Measurements from ENCODE around the gene WDR44.
"Not testable (repeated sequence)": the region's sequence is repeated elsewhere in the genome, so short reads cannot be mapped to it uniquely, and the experiment has no call there.

WDR44 gene

DNA sequence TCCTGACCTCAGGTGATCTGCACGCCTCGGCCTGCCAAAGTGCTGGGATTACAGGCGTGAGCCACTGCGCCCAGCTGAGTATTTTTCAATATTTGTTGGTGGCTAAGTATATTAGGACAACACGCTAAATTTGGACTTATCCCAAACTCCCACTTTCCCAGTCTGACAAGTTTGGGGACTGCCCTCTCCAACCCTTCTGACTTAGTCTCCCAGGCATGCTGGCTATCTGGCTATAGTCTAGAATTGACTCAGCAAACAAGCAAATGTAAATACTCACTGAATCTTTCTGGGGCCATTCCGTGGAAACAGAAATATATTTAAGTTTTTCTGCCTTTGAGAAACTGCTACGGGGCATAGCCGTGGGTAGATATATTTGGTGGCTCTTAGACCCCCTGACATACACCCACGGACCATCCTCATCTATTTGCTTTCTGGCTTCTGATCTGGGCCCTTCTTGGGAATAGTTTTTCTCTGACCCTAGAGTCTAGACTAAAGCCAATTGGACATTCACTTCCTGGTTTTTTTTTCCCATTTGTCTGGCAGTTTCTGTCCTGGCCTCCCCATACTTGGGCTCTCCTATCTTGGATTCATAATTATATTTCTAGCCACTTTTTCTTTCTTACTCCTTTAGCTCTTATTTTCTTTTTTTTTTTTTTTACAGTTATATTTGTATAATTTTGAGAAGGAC is 138.5 kb downstream of the WDR44 start:
- DNase-seq = no peak

DNA sequence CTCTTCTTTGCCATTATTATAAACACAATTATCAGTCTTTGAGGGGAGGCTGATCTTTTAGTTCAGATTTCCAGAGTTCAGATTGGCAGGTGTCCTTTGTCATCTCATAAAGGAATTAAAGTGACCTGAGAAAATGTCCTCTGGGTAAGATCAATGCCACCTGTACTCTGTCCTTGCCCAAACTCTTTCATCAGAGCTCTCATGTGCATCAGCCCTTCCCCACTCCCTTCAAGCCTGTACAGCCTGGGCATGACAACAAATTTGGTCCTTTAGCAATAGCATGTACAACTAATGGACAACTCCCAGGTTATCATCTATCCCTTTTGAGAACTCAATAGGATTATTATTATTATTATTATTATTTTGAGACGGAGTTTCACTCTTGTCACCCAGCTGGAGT is 140.8 kb downstream of the WDR44 start:
- not testable (repeated sequence) for DNase-seq

DNA sequence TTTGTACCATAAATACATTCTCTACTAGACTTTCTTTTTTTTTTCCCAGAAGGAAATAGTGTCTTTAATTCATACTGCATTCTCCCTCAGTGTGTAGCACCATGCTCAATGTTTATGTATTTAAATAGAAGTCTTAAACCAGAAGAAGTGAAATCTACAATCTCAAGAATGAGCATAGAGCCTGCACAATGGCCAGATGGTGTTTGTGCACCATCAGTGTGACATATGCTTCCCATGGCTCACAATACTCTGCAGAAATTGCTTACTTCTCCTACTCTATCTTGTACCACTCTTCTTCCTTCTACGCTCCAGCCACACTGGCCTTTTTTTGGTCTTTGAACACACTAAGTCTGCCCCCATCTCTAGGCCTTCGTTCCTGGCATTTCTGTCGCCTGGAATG is 147.1 kb downstream of the WDR44 start:
- no peak for DNase-seq

DNA sequence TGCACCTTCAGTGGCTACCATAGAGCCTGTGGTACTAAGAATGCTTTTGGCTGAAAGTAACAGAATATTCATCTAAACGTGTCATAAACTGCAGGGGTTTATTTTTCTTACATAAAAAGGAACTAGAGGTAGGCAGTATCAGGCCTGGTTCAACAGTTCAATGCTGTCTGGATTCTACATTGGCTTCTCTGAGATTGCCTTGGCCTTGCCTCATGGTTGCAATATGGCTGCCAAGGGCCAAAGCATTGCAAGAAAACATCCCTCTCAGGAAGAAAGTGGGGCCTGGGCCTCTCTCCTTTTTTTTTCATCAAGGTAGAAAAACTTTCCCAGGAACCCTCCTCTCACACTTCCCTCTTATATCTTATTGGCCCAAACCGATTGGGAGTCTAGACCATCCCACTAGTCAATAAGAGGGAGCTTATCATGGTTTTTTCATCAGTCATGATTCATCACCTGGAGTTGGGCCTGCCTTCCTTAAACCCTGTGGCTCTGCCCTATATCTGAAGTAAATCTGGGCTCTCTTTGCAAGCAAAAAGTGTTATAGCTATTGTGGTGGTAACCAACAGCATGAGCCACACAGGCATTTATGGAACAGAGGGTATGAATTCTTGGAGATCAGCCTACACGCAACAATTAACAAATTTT is 147.9 kb downstream of the WDR44 start:
- no peak for DNase-seq

DNA sequence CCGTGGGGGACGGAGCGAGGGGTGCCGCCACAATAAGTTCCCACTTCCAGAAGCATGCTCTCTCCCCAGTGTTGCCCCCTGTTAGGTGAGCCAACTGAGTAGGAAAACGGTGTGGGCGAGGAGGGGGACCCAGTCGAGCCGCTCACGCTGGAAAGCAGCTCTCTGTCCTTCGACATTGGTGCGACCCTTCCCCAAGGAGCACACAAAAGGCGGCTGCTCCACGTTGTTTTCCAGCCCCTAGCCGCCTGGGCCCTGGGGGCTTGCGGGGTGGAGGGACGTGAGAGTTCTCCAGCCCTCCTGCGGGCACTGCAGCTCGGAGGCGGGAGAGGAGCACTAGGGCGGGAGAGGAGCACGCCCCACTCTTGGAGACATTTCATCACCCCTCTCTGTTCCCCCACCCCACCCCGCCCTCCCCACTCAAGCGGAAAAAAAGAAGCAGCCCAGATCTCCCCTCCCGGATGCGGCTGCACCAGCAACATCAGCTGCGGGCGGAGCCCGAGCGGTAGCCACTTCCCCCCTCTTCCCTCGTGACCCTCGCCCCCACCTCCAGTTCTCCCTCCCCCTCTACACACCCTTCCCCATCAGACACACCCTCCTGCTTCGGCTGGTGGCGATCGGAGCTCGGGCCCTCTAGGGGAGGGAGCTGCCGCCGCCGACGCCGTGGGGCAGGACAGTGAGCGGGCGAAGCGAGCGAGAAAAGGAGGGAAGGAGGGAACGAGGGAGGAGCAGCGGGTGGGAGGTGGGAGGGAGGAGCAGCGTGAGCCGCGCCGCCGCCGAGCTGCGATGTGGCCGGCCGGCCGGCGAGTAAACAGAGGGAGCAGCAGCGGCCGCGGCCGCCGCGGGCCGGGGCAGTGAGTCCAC is 149.4 kb downstream of the WDR44 start, which contains the start of gene DOCK11:
Gene DOCK11 (plus strand): TSS at position 755 of the 861 bp plus-strand sequence. CDS start 157 bp downstream, outside the sequence.
- DNase-seq = peak; percentile 55

DNA sequence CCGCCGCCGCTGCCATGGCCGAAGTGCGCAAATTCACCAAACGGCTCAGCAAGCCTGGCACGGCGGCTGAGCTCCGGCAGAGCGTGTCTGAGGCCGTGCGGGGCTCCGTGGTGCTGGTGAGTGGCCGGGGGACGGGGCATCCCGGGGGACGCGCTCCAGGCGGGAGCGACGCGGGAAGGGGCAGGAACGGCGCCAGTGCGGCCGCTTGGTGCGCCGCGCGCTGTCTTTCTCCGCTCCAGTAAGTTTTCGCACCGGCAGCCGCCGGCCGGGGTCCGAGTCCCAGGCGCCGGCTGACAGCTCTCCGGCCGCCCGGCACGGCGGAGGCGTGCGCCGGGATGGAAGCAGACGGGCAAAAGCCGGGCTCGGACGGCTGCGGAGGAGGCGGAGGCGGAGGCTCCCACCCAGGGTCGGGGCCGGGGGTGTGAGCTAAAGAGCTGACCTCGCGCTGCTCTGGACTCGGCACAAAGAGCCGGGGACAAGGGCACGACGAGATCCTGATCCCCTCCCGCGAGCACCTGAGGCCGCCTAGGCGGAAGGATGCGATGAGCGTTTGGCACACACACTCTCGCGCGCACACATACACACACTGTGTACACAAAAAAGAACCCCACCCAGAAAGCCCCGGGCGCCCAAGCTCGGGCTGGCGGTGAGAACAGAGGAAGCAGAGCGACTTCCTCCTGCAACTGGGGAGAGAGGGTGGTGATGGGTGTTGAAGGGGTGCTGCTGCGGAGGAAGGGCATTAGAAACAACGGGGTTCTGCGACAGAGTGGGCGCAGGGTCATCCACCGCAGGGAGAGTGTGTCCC is 150.3 kb downstream of the WDR44 start:
- DNase-seq = no peak

DNA sequence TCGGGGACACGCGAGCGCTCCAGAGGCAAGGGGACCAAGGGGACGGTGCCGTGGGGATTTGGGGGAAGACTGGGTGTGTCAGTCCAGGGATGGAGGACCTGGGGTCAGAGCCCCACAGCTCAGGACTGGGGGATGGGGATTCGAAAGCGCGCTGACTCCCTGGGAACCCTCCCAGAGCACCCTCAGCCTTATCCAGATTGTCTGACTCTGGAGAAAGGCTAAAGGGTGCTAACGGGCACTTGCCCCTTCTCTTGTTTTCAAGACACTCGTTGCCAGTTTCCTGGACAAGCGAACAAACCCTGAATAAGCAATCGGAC is 150.8 kb downstream of the WDR44 start:
- no peak for DNase-seq

DNA sequence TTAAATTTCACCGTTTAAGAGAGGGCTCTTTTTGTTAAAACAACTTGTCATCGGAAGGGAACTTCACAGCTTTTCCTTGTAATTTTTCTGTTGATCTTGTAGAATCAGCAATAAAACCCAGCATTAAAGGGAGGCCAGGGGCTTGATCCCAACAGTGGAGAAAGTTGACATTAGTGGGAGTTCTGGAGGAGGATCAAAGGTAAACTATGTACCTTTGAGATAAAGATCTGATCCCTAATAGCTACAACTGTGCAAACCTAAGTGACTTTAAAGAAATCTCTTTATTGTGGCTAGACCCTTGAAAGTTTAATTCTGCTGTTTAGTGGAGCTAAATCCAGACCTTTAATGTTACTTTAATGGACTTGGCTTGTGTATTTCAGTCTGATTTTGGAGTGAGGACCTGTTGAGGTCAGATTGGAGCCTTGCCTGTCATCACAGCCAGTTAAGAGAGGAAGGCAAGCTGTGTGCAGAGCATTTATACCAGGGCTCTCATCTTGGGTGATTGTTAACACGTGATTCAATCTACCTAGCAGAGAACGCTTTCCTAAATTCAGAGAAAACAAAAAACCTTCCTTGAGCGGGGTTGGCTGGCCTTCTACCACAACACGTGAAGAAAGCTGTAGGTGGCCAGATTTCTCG is 151.4 kb downstream of the WDR44 start:
- no peak for DNase-seq

DNA sequence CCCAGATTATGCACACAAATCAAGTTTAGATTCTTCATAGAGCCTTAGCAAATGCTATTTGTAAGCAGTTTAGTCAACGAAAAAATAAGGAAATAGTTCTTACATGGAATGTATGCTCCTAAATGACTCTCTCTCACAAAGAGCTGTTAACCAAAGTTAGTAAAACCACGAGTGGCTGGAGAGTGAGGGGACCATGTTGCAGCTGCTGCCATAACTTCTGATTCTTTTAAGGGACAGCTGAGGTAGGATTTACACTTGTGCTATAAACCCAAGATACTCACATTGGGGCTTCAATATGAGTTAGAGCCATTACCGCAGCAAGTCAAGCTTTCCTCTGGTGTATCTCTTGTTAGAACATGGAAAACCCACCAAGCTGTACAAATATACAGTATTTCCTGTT is 152.4 kb downstream of the WDR44 start:
- DNase-seq = no peak

DNA sequence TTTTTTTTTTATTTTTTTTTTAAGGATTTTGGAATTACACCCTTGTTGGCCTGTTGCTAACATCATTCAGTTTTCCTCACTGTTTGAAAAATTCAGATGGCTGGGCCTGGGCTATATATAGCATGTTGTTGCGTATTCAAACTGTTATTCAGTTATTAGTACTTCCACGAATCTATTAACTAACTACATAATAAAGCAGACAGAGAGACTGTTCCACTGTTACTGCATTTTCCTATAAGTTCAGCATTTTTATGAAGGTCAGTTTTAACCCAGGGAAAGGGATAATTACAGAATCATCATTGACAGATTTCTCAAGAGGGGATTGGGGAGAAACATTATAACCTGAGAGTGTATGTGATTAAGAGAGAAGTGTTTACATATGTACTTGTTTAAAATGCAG is 152.8 kb downstream of the WDR44 start:
- no peak for DNase-seq

DNA sequence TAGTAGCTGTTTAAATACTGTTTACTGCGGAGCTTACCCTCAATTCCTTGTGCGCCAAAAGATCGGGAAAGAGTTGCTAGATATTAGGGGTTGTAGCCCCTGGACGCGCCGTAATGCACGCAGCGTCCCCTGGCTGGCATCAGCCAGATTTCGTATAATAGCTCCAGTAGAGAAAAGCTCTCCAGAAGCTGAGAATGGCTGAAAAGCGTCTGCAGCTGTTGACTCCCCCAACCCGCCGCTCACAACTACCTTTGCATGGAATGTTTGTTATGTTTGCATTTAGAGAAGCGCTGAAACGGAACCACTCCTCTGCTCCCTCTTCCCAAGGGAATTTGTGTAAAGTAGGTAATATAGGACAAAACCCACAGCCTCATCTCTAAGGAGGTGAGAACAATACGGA is 153.4 kb downstream of the WDR44 start:
- DNase-seq = no peak

Measured in SIG-M5 (cell line).